Measurements from ENCODE around the gene KCNG2.

Gene KCNG2

GRCh38 chr18:79914614-79915160, 116.9 kb downstream of the KCNG2 start:
- DNase-seq = no peak

GRCh38 chr18:79915161-79916127, 117.7 kb downstream of the KCNG2 start:
- DNase-seq = no peak

- no peak for DNase-seq
These were observed 118.4 kb downstream of the KCNG2 start for GRCh38 chr18:79916128-79916494.

GRCh38 chr18:79916546-79917168, 118.9 kb downstream of the KCNG2 start:
- DNase-seq = no peak

GRCh38 chr18:79917169-79917852, 119.6 kb downstream of the KCNG2 start:
- DNase-seq = no peak

- DNase-seq = no peak
These were observed 120.3 kb downstream of the KCNG2 start for GRCh38 chr18:79917853-79918614.

- DNase-seq = no peak
These were observed 120.9 kb downstream of the KCNG2 start for GRCh38 chr18:79918615-79919011.

GRCh38 chr18:79919089-79919488, 121.4 kb downstream of the KCNG2 start:
- DNase-seq = no peak

- DNase-seq = no peak
These were observed 124.5 kb downstream of the KCNG2 start for GRCh38 chr18:79921984-79922965.

- no peak for DNase-seq
These were observed 125.3 kb downstream of the KCNG2 start for GRCh38 chr18:79922971-79923411.

GRCh38 chr18:79923896-79924585, 126.3 kb downstream of the KCNG2 start:
- no peak for DNase-seq

GRCh38 chr18:79924814-79925731, 127.3 kb downstream of the KCNG2 start:
- no peak for DNase-seq

- no peak for DNase-seq
These were observed 128.6 kb downstream of the KCNG2 start for GRCh38 chr18:79926306-79926705.

- DNase-seq = no peak
These were observed 129.2 kb downstream of the KCNG2 start for GRCh38 chr18:79926715-79927606.

GRCh38 chr18:79927607-79928562, 130.1 kb downstream of the KCNG2 start:
- no peak for DNase-seq

- no peak for DNase-seq
These were observed 130.8 kb downstream of the KCNG2 start for GRCh38 chr18:79928563-79928960.

GRCh38 chr18:79930020-79930642, 132.4 kb downstream of the KCNG2 start:
- DNase-seq = no peak
